ENCODE measurements around the gene CDC42. TPM values are rescaled to one million over a fixed set of nuclear protein-coding genes. Genes with fewer than 3 reads are reported as not detected.
"Not testable (repeated sequence)": the region's sequence is repeated elsewhere in the genome, so short reads cannot be mapped to it uniquely, and the experiment has no call there.

The CDC42 gene
- 100 to 1,000 TPM; 254 to 340 TPM for total RNA-seq

DNA sequence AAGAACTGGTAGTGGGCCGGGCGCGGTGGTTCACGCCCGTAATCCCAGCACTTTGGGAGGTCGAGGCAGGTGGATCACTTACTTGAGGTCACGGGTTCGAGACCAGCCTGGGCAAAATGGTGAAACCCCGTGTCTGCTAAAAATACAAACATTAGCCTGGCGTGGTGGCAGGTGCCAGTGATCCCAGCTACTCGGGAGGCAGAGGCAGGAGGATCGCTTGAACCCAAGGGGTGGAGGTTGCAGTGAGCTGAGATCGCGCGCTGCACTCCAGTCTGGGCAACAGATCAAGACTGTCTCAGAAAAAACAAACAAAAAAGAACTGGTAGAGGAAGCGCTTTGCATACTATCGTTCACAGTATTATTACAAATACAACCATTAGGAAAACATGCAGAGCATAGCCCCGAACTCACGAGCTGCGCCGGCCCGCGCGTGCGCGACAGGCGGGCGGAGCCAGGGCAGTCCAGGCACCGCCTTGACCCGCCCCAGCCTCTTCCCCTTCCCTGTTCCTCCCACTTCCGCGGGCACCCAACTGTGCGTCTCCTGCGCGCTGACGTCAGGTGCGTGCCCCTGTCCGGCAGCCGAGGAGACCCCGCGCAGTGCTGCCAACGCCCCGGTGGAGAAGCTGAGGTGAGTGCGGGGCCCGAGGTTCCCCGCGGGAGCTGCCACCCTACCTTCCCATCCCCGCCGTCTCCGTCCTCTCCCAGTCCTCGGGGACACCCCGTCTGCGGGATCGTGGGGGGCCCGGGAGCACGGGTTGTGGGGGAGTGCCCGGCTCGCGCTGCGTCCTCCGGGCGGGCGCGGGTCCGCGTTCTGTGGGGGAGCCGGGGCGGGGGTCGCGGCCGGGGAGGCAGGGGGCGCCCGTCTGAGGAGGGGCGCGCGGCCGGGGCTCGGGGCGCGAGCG, at the start of gene CDC42:
TSS of gene CDC42 (plus strand) at position 595 of the 902 bp plus-strand sequence. CDS start 25,770 bp downstream, outside the sequence.
- DNase-seq (peak; percentile 98), ATAC-seq (peak; percentile 95)
- Mint-ChIP-seq H3K4me1 (peaks cover 59% of the 10 kb centered on the region), H3K36me3 (peaks cover 33% of the 10 kb centered on the region), H3K4me3 (peak within 1 kb of the TSS; percentile 99), H3K27ac (peak within 1 kb of the TSS; percentile 99), H3K9me3 (ENCODE audit: low read depth) (no peaks in the 10 kb centered on the region), H3K27me3 (no peaks in the 10 kb centered on the region)
- CTCF ChIA-PET: interaction anchor here (1.2 to 7.7 kb wide), 7 partner anchors 10 to 34 kb away, joined by 3 to 96 read pairs (median 7); no protein-coding TSS in a partner anchor

- not testable (repeated sequence) for ATAC-seq; H3K27me3 Mint-ChIP-seq; H3K4me3 Mint-ChIP-seq; H3K36me3 Mint-ChIP-seq; H3K4me1 Mint-ChIP-seq; H3K27ac Mint-ChIP-seq; DNase-seq; H3K9me3 Mint-ChIP-seq (ENCODE audit: low read depth)
- CTCF ChIA-PET: interaction anchor here (0.6 kb wide), 1 partner anchor 66 kb away, joined by 3 read pairs; no protein-coding TSS in a partner anchor
Observed at GRCh38 chr1:22002875-22003274, 49.6 kb upstream of the CDC42 start.

GRCh38 chr1:22003959-22004358, 48.5 kb upstream of the CDC42 start:
- H3K27me3 Mint-ChIP-seq; H3K27ac Mint-ChIP-seq; H3K4me1 Mint-ChIP-seq; CTCF ChIA-PET; H3K36me3 Mint-ChIP-seq; H3K9me3 Mint-ChIP-seq (ENCODE audit: low read depth); ATAC-seq; DNase-seq; H3K4me3 Mint-ChIP-seq: not testable (repeated sequence)

DNA sequence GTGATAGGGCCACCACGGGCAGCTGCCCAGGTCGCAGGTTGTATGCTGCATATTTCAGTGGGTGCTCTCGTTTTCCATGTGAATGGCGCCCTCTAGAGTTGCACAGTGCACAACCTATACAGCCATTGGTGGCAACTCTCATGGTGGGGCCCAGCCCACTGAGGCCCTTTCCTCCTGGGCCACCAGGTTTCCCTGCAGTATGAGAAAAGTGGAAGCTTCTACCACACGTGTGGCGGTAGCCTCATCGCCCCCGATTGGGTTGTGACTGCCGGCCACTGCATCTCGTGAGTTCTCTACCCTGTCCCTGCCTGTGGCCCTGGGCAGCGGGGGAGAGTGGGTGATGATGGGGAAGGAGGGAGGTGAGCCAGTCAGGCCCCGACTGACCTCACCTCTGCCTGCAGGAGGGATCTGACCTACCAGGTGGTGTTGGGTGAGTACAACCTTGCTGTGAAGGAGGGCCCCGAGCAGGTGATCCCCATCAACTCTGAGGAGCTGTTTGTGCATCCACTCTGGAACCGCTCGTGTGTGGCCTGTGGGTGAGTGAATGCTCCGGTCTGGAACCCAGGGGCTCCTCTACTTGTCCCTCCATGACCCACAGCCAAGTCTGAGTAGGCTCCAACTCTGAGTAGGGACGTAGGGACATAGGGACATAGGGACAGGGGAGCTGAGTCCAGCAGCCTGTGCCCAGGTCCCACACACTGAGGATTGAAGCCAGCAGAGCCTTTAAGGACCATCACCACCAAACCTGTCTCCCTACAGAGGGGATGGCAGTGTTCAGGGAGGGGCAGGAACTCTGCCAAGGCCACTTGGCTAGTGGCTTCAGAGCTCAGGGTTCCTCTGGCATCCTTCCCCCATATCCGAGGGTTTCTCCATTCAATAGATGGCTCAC, 47.0 kb upstream of the CDC42 start:
- CTCF ChIA-PET: interaction anchor here (1.1 kb wide), 1 partner anchor 19 kb away, joined by 3 read pairs; no protein-coding TSS in a partner anchor
- DNase-seq (peak; percentile 68), ATAC-seq (peak; percentile 86)
- not testable (repeated sequence) for H3K36me3 Mint-ChIP-seq; H3K27me3 Mint-ChIP-seq; H3K4me1 Mint-ChIP-seq; H3K27ac Mint-ChIP-seq; H3K9me3 Mint-ChIP-seq (ENCODE audit: low read depth); H3K4me3 Mint-ChIP-seq

DNA sequence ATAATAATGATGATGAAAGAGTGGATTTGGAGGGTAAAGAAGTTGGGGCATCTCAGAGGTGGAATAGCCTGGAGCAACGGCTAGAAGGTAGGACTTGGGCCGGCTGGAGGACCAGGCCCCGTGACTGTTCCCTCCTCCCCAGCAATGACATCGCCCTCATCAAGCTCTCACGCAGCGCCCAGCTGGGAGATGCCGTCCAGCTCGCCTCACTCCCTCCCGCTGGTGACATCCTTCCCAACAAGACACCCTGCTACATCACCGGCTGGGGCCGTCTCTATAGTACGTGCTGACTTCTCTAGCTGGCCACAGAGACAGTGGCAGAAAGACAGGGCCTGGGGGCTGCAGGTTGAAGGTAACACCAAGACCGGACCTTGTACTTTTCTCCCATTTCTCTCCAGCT, 45.8 kb upstream of the CDC42 start:
- H3K9me3 Mint-ChIP-seq (ENCODE audit: low read depth); CTCF ChIA-PET; H3K4me3 Mint-ChIP-seq; H3K27me3 Mint-ChIP-seq; DNase-seq; H3K36me3 Mint-ChIP-seq; ATAC-seq; H3K4me1 Mint-ChIP-seq; H3K27ac Mint-ChIP-seq: not testable (repeated sequence)

- H3K36me3 Mint-ChIP-seq; H3K27ac Mint-ChIP-seq; H3K4me3 Mint-ChIP-seq; H3K4me1 Mint-ChIP-seq; DNase-seq; ATAC-seq; H3K9me3 Mint-ChIP-seq (ENCODE audit: low read depth); H3K27me3 Mint-ChIP-seq; CTCF ChIA-PET: not testable (repeated sequence)
Observed at GRCh38 chr1:22007262-22007661, 45.2 kb upstream of the CDC42 start.

- ATAC-seq; DNase-seq; H3K4me1 Mint-ChIP-seq; H3K9me3 Mint-ChIP-seq (ENCODE audit: low read depth); H3K27ac Mint-ChIP-seq; H3K4me3 Mint-ChIP-seq; CTCF ChIA-PET; H3K36me3 Mint-ChIP-seq; H3K27me3 Mint-ChIP-seq: not testable (repeated sequence)
Observed at GRCh38 chr1:22009566-22009965, 42.9 kb upstream of the CDC42 start.

DNA sequence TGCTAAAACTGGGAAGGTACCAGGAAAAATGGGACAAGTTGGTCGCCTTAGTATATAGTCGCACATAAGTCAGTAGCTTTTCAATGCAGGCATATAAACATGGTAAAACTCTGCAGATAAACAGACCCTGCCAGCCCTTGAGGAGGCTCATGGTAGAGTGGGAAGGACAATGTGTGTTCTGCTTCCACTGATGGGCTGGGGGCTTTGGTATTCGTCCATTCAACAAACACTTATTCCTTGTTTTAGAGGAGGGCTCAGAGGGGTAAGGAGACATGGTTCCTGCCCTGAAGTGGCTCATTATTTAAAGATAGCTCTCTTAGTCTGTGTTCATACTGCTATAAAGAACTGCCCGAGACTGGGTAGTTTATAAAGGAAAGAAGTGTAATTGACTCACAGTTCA, 39.8 kb upstream of the CDC42 start:
- H3K9me3 Mint-ChIP-seq (ENCODE audit: low read depth); H3K4me3 Mint-ChIP-seq; H3K27me3 Mint-ChIP-seq; H3K36me3 Mint-ChIP-seq; H3K27ac Mint-ChIP-seq; H3K4me1 Mint-ChIP-seq; CTCF ChIA-PET; ATAC-seq; DNase-seq: not testable (repeated sequence)

GRCh38 chr1:22014575-22015206, 37.8 kb upstream of the CDC42 start:
- H3K9me3 Mint-ChIP-seq (ENCODE audit: low read depth); ATAC-seq; H3K4me3 Mint-ChIP-seq; DNase-seq; H3K27ac Mint-ChIP-seq; H3K27me3 Mint-ChIP-seq; H3K36me3 Mint-ChIP-seq: not testable (repeated sequence)
- CTCF ChIA-PET: interaction anchor here (1.6 kb wide), 1 partner anchor 9 kb away, joined by 5 read pairs; no protein-coding TSS in a partner anchor
- H3K4me1 Mint-ChIP-seq: peaks cover 13% of the 10 kb centered on the region

- H3K27me3 Mint-ChIP-seq: no peaks in the 10 kb centered on the region
- peak; percentile 90 for ATAC-seq
- CTCF ChIA-PET: interaction anchor here (1.2 to 1.9 kb wide), 3 partner anchors 21 to 79 kb away, joined by 3 to 7 read pairs (median 4); partner anchors contain the start of gene CDC42
- peak overlapping the region; percentile 6 for H3K4me3 Mint-ChIP-seq
- peaks cover 29% of the 10 kb centered on the region for H3K4me1 Mint-ChIP-seq
- peak; percentile 78 for DNase-seq
- no peaks in the 10 kb centered on the region for H3K9me3 Mint-ChIP-seq (ENCODE audit: low read depth)
- no peaks in the 10 kb centered on the region for H3K36me3 Mint-ChIP-seq
- peak overlapping the region; percentile 75 for H3K27ac Mint-ChIP-seq
Observed at GRCh38 chr1:22018583-22019559, 33.6 kb upstream of the CDC42 start.

DNA sequence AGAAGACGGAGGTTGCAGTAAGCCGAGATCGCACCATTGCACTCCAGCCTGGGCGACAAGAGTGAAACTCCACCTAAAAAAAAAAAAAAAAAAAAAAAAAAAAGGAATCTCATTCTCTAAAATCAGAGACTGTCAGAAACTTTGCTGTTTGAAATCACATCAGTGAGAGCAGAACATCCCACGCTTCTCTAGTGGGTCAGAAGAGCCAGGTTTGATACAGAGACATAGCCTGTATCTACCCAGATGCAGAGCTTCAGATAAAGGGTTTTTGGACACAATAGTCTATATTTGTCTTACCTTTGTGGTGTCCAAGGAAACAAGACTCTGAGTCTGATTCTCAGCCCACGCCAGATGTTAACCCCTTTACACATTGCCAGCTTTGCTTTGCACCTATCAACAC, 31.4 kb upstream of the CDC42 start:
- Mint-ChIP-seq H3K4me1 (peaks cover 38% of the 10 kb centered on the region), H3K4me3 (no peak overlapping the region), H3K27ac (no peak overlapping the region), H3K9me3 (ENCODE audit: low read depth) (no peaks in the 10 kb centered on the region), H3K27me3 (no peaks in the 10 kb centered on the region), H3K36me3 (peaks cover 3% of the 10 kb centered on the region)
- ATAC-seq (no peak), DNase-seq (no peak)
- CTCF ChIA-PET: interaction anchor here (0.6 to 5.8 kb wide), 3 partner anchors 19 to 1342 kb away, joined by 3 to 96 read pairs (median 3); partner anchors contain the start of gene CDC42

Measured in activated CD8-positive, alpha-beta memory T cell treated with anti-CD3 and anti-CD28 coated beads, Interleukin-2, amount 10 ng/mL, durations not matched to agents 7 days and 5 days (primary cell).